H9 (cell line): ENCODE data around the gene NR3C2. TPM values are rescaled to one million over a fixed set of nuclear protein-coding genes. Genes with fewer than 3 reads are reported as not detected.

ENCODE experiments used
- DNase-seq: peaks from one replicate; pipeline ENCODE4 v3.0.0-alpha.2; 2017
- H2AFZ ChIP-seq: one replicate; pipeline ENCODE4 v1.6.1; 2013; ENCODE audit warnings: mild to moderate bottlenecking, low read length, control low read depth, moderate library complexity
- H2AK5ac ChIP-seq: 2 replicates; pipeline ENCODE4 v1.6.1; 2013; ENCODE audit warnings: low read length, control low read depth, mixed read lengths; ENCODE audit not compliant: insufficient read length
- H2BK120ac ChIP-seq: one replicate; pipeline ENCODE4 v1.6.1; 2013; ENCODE audit warnings: low read depth, mild to moderate bottlenecking, low read length, control low read depth, inconsistent platforms; ENCODE audit not compliant: poor library complexity, severe bottlenecking
- H2BK12ac ChIP-seq: 2 replicates; pipeline ENCODE4 v1.6.1; 2013; ENCODE audit warnings: low read length, control low read depth, mixed read lengths, low read depth; ENCODE audit not compliant: insufficient read length
- H2BK15ac ChIP-seq: 2 replicates; pipeline ENCODE4 v1.6.1; 2013; ENCODE audit warnings: low read depth, low read length, control low read depth
- H2BK20ac ChIP-seq: one replicate; pipeline ENCODE4 v1.6.1; 2013; ENCODE audit warnings: low read depth, mild to moderate bottlenecking, low read length, control low read depth, inconsistent platforms; ENCODE audit not compliant: poor library complexity, severe bottlenecking
- H2BK5ac ChIP-seq: 2 replicates; pipeline ENCODE4 v1.6.1; 2013; ENCODE audit warnings: low read length, control low read depth, mixed read lengths; ENCODE audit not compliant: insufficient read length
- H3K14ac ChIP-seq: 2 replicates; pipeline ENCODE4 v1.6.1; 2013; ENCODE audit warnings: low read length, control low read depth; ENCODE audit not compliant: insufficient read depth
- H3K18ac ChIP-seq: 2 replicates; pipeline ENCODE4 v1.6.1; 2013; ENCODE audit warnings: low read depth, mild to moderate bottlenecking, mixed read lengths, low read length, control low read depth; ENCODE audit not compliant: insufficient read length
- H3K23ac ChIP-seq: 2 replicates; pipeline ENCODE4 v1.6.1; 2013; ENCODE audit warnings: low read length, control low read depth, mixed read lengths, low read depth; ENCODE audit not compliant: insufficient read length
- H3K23me2 ChIP-seq: 2 replicates; pipeline ENCODE4 v1.6.1; 2013; ENCODE audit warnings: low read depth, mild to moderate bottlenecking, mixed read lengths, low read length, control low read depth; ENCODE audit not compliant: insufficient read length, poor library complexity, severe bottlenecking
- H3K27ac ChIP-seq: 2 replicates; pipeline ENCODE4 v1.5.1; 2013; ENCODE audit warnings: low read length, control low read depth, mixed read lengths, low read depth; ENCODE audit not compliant: insufficient read length
- H3K27me3 ChIP-seq: 2 replicates; pipeline ENCODE4 v1.6.1; 2013; ENCODE audit warnings: low read length, control low read depth, inconsistent platforms; ENCODE audit not compliant: insufficient read depth
- H3K4ac ChIP-seq: 2 replicates; pipeline ENCODE4 v1.6.1; 2013; ENCODE audit warnings: low read depth, mild to moderate bottlenecking, control low read depth, inconsistent platforms, low read length, moderate library complexity
- H3K4me1 ChIP-seq: 2 replicates; pipeline ENCODE4 v1.6.1; 2013; ENCODE audit warnings: low read length, control low read depth, inconsistent platforms; ENCODE audit not compliant: insufficient read depth
- H3K4me2 ChIP-seq: 2 replicates; pipeline ENCODE4 v1.6.1; 2013; ENCODE audit warnings: low read length, control low read depth, mixed read lengths; ENCODE audit not compliant: insufficient read length, insufficient read depth
- H3K56ac ChIP-seq: 2 replicates; pipeline ENCODE4 v1.6.1; 2013; ENCODE audit warnings: low read depth, mild to moderate bottlenecking, mixed read lengths, low read length, control low read depth; ENCODE audit not compliant: insufficient read length
- H3K79me1 ChIP-seq: 2 replicates; pipeline ENCODE4 v1.6.1; 2013; ENCODE audit warnings: low read depth, mild to moderate bottlenecking, moderate library complexity, low read length, control low read depth, inconsistent platforms; ENCODE audit not compliant: insufficient read depth, poor library complexity, severe bottlenecking
- H3K79me2 ChIP-seq: 2 replicates; pipeline ENCODE4 v1.6.1; 2013; ENCODE audit warnings: low read length, control low read depth, inconsistent platforms; ENCODE audit not compliant: insufficient read depth
- H3K9ac ChIP-seq: 2 replicates; pipeline ENCODE4 v1.6.1; 2013; ENCODE audit warnings: low read length, control low read depth, mixed read lengths; ENCODE audit not compliant: insufficient read length; ENCODE audit errors: extremely low read depth
- H3K9me3 ChIP-seq: one replicate; pipeline ENCODE4 v1.6.1; 2013; ENCODE audit warnings: low read depth, low read length, inconsistent platforms; ENCODE audit not compliant: control insufficient read depth
- H3T11ph ChIP-seq: one replicate; pipeline ENCODE4 v1.6.1; 2013; ENCODE audit warnings: mild to moderate bottlenecking, low read length, control low read depth, inconsistent platforms
- H4K20me1 ChIP-seq: one replicate; pipeline ENCODE4 v1.6.1; 2013; ENCODE audit not compliant: control insufficient read depth, insufficient read length, insufficient read depth
- H4K5ac ChIP-seq: 2 replicates; pipeline ENCODE4 v1.6.1; 2013; ENCODE audit warnings: low read depth, mild to moderate bottlenecking, mixed read lengths, low read length, control low read depth; ENCODE audit not compliant: insufficient read length
- H4K8ac ChIP-seq: replicated peaks from 2 replicates; pipeline ENCODE4 v1.6.1; 2013; ENCODE audit warnings: low read length, control low read depth, mixed read lengths, low read depth; ENCODE audit not compliant: insufficient read length
- H4K91ac ChIP-seq: 2 replicates; pipeline ENCODE4 v1.6.1; 2013; ENCODE audit warnings: low read depth, mild to moderate bottlenecking, moderate library complexity, mixed read lengths, low read length, control low read depth; ENCODE audit not compliant: insufficient read length
- H3K27ac Mint-ChIP-seq, 3 experiments: 2 replicates in 2 of 3; 3 replicates in 1 of 3; pipeline ENCODE4 v1.8.0; 2020 to 2021; ENCODE audit warnings: mixed read lengths in 3 of 3, mild to moderate bottlenecking in 1 of 3, moderate library complexity in 1 of 3
- H3K27me3 Mint-ChIP-seq: 2 replicates; pipeline ENCODE4 v1.8.0; 2021; ENCODE audit warnings: low read depth, mild to moderate bottlenecking, moderate library complexity, mixed read lengths
- H3K36me3 Mint-ChIP-seq, 3 experiments: 2 replicates in 2 of 3; 3 replicates in 1 of 3; pipeline ENCODE4 v1.8.0; 2020 to 2021; ENCODE audit warnings: low read depth in 3 of 3, mixed read lengths in 3 of 3; ENCODE audit not compliant: insufficient read depth in 1 of 3
- H3K4me1 Mint-ChIP-seq, 2 experiments: 2 replicates each; pipeline ENCODE4 v1.8.0; 2020; ENCODE audit warnings: mixed read lengths in 2 of 2
- H3K4me3 Mint-ChIP-seq, 2 experiments: 2 replicates in 1 of 2; 3 replicates in 1 of 2; pipeline ENCODE4 v1.8.0; 2020 to 2021; ENCODE audit warnings: mild to moderate bottlenecking in 2 of 2, mixed read lengths in 2 of 2, moderate library complexity in 1 of 2
- H3K9me3 Mint-ChIP-seq, 2 experiments: 2 replicates in 1 of 2; 3 replicates in 1 of 2; pipeline ENCODE4 v1.8.0; 2020; ENCODE audit warnings: mild to moderate bottlenecking in 2 of 2, mixed read lengths in 2 of 2, moderate library complexity in 1 of 2
- CTCF ChIP-seq: fragments of 200-600 bp; sonication (generic); conservative IDR thresholded peaks from 3 replicates; pipeline ENCODE4 v1.8.0; 2021; ENCODE audit warnings: antibody characterized with exemption, mild to moderate bottlenecking
- total RNA-seq: library from RNA; stranded (reverse); gene quantifications from 2 replicates; pipeline ENCODE4 v1.2.1, GENCODE V29; 2021

Gene NR3C2
- total RNA-seq, 1 experiment from 2014 or later: 1.4 TPM

GRCh38 chr4:148286012-148286411, 156.2 kb downstream of the NR3C2 start:
- Histone ChIP-seq H3K18ac (no peak overlapping the region), H3K4ac (no peak overlapping the region), H4K5ac (no peak overlapping the region), H3K27ac (no peak overlapping the region), H2AFZ (no peak overlapping the region), H2BK15ac (no peak overlapping the region), H2AK5ac (no peak overlapping the region), H3K56ac (no peak overlapping the region), H3K27me3 (no peaks in the 10 kb centered on the region), H3K4me2 (no peak overlapping the region), H3K9ac (no peak overlapping the region), H3K23me2 (no peaks in the 10 kb centered on the region), H2BK120ac (no peak overlapping the region), H2BK5ac (no peak overlapping the region), H3K4me1 (no peaks in the 10 kb centered on the region), H3T11ph (no peak overlapping the region), H3K79me2 (no peaks in the 10 kb centered on the region), H4K91ac (no peak overlapping the region), H3K79me1 (no peaks in the 10 kb centered on the region), H3K23ac (no peak overlapping the region), H3K14ac (no peak overlapping the region), H3K9me3 (no peaks in the 10 kb centered on the region), H2BK20ac (no peak overlapping the region), H2BK12ac (no peak overlapping the region), H4K20me1 (no peaks in the 10 kb centered on the region), H4K8ac (no peak overlapping the region)
- Mint-ChIP-seq H3K27ac (no peak overlapping the region), H3K4me1 (peaks cover 3 to 5% of the 10 kb centered on the region in 2 experiments; a peak in 3 of 4 replicates), H3K36me3 (no peaks in the 10 kb centered on the region), H3K27me3 (no peaks in the 10 kb centered on the region), H3K9me3 (no peaks in the 10 kb centered on the region), H3K4me3 (no peak overlapping the region)
- no peak for DNase-seq
- TF ChIP-seq CTCF: no peak
